Activated T-helper 17 cell treated with anti-CD3 and anti-CD28 coated beads, Interleukin-2, amount 50 U/mL, for 72 hours (primary cell): ENCODE results near the gene PTCHD1. TPM values are rescaled to one million over a fixed set of nuclear protein-coding genes. Genes with fewer than 3 reads are reported as not detected.

Experiments used
- ATAC-seq: fragments of 150-1000 bp; cut with Tn5 transposase; replicated peaks from 2 replicates; pipeline ENCODE4 v1.10.0; 2021; ENCODE audit warnings: mild to moderate bottlenecking, moderate library complexity
- H3K27ac Mint-ChIP-seq: one replicate; pipeline ENCODE4 v1.8.0; 2022; ENCODE audit warnings: mixed read lengths
- H3K27me3 Mint-ChIP-seq: one replicate; pipeline ENCODE4 v1.8.0; 2022; ENCODE audit warnings: mixed read lengths
- H3K36me3 Mint-ChIP-seq: one replicate; pipeline ENCODE4 v1.8.0; 2022; ENCODE audit warnings: low read depth, mild to moderate bottlenecking, mixed read lengths
- H3K4me1 Mint-ChIP-seq: one replicate; pipeline ENCODE4 v1.8.0; 2022; ENCODE audit warnings: mixed read lengths
- H3K4me3 Mint-ChIP-seq: one replicate; pipeline ENCODE4 v1.8.0; 2022; ENCODE audit warnings: mild to moderate bottlenecking, mixed read lengths
- H3K9me3 Mint-ChIP-seq: one replicate; pipeline ENCODE4 v1.8.0; 2022; ENCODE audit warnings: mixed read lengths
- total RNA-seq, 2 donors: library from RNA; stranded (reverse); gene quantifications; one replicate each; pipeline ENCODE4 v1.2.3, GENCODE V29; 2022

PTCHD1 gene
- total RNA-seq, 2 donors from 2014 or later: 0.03 TPM; not detected in 1

DNA sequence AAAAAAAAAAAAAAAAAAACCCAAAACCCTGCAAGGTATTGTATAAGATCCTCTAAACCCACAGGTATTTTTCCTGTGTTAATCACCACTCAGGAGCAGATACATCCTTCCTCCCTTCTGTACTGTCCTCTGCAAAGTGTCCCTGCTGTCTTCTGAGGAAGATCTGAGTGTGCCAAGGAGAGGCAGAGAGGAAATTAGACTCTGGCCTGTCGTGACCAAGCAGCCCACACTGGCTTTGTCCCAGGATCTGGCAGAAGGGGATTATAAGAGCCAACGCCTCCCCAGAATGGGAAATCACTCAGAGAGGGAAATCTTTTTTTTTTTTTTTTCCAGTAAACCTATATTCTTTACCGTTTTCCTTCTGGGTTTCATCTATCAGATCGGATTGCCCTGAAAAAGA is 39.6 kb downstream of the PTCHD1 start:
- Mint-ChIP-seq H3K9me3 (no peaks in the 10 kb centered on the region), H3K4me3 (no peak overlapping the region), H3K36me3 (no peaks in the 10 kb centered on the region), H3K27me3 (no peaks in the 10 kb centered on the region), H3K27ac (no peak overlapping the region), H3K4me1 (no peaks in the 10 kb centered on the region)
- ATAC-seq: no peak

DNA sequence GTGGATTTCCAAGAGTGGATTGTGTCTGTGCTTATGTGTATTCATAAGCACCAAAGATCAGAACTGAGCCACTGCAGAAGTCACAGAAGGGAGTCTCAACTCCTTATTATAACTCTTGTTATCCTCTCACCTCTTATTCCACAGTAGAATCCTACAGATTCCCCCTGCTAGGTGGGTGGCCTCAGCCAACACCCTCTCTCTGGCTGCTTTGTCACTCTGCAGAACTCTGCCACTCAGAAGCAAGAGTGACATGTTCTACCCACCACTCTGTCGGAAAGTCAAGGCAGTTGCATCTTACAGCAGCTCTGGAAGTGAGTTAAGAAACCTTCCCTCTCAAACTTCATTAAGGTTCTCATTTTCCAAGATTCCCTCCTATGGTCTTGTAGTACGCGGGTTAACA is 41.9 kb downstream of the PTCHD1 start:
- no peak for ATAC-seq
- no peaks in the 10 kb centered on the region for H3K9me3 Mint-ChIP-seq
- H3K27ac Mint-ChIP-seq: no peak overlapping the region
- H3K4me3 Mint-ChIP-seq: no peak overlapping the region
- peaks cover 3% of the 10 kb centered on the region for H3K27me3 Mint-ChIP-seq
- H3K36me3 Mint-ChIP-seq: no peaks in the 10 kb centered on the region
- no peaks in the 10 kb centered on the region for H3K4me1 Mint-ChIP-seq

DNA sequence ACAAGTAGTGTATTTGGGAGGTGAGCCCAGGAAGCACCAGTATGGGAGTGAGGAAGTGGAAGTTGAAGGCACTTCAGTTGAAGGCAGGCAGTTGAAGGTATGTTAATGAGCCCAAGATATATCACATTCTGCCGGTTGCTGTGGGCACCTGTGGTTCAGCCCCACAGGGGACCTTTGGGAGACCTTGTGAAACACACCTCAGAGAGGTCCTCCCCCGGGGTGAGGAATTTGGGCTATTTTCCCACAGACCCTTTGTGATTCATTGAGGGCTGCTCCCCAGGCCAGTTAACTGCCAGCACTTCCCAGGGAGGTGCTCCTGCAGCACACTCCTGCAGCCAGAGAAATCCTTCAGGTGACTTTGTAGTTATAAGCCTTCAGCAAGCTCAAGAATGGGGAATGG is 45.9 kb downstream of the PTCHD1 start:
- Mint-ChIP-seq H3K4me3 (no peak overlapping the region), H3K9me3 (no peaks in the 10 kb centered on the region), H3K4me1 (no peaks in the 10 kb centered on the region), H3K27me3 (peaks cover 7% of the 10 kb centered on the region), H3K27ac (no peak overlapping the region), H3K36me3 (no peaks in the 10 kb centered on the region)
- no peak for ATAC-seq

DNA sequence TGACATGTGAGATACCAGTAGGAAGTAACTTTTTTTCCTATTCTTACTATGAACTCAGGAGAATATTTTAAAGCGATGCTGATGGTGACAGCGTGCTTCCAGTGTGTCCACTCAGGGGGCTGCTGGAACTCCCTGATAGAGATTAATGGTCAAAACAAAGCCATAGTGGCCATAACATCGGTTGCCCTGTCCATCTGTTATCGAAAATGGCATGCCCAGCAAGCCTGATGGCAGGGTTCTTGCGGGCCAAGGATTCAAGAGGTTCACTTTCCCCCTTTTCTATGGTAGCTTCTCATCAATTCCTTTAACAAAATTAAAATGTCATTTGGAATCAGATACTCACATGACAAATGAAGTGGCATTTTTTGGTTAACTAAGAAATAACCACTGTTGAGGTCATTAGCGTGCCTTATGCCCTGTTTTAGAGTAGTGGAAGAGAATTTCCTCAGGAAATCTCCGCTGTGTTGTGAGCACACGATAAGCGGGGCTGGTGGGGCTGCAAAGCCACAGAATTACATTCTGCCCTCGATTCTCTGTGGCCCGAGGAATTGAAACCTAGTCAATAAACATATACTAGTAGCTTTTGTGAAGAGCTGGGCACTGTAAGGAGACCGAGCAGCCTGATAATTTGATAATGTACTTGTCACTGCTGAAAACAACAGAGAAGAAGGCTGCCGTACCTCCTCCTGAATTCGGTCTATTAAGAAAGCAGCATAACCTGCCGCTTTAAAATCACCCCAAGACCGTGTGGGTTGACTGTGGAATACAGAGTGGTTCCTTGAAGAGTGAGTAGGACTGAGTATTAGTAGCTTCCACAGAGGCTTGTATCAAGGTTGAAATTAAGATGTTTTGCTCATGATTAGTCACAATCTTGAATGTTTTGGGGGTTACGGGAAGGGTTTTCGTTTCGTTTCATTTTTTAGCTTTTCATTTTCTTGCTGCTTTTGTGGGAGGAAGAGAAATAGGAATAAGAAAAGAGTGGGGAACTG is 46.7 kb downstream of the PTCHD1 start:
- H3K9me3 Mint-ChIP-seq: no peaks in the 10 kb centered on the region
- ATAC-seq: no peak
- H3K27me3 Mint-ChIP-seq: peaks cover 7% of the 10 kb centered on the region
- H3K4me3 Mint-ChIP-seq: no peak overlapping the region
- H3K4me1 Mint-ChIP-seq: no peaks in the 10 kb centered on the region
- no peak overlapping the region for H3K27ac Mint-ChIP-seq
- no peaks in the 10 kb centered on the region for H3K36me3 Mint-ChIP-seq

DNA sequence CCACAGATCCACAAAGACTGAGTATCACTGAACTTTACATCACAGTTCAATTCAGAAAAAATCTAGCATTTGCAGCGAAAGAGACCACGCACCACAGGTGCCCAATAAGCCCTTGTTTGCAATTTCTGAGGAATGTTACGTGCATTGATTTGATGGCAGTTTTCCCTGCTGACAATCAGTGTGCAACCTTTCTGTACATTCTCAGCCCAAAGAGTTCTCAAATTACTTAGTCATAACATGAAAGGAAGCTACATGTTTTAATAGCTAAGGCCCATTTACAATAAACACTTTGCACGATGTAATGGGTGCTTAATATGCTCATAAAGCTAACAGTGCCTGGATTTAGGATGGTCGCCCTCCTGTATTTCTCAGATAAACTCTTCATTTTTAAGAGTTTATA is 47.9 kb downstream of the PTCHD1 start:
- Mint-ChIP-seq H3K4me3 (no peak overlapping the region), H3K4me1 (no peaks in the 10 kb centered on the region), H3K9me3 (no peaks in the 10 kb centered on the region), H3K36me3 (no peaks in the 10 kb centered on the region), H3K27me3 (peaks cover 7% of the 10 kb centered on the region), H3K27ac (no peak overlapping the region)
- no peak for ATAC-seq

DNA sequence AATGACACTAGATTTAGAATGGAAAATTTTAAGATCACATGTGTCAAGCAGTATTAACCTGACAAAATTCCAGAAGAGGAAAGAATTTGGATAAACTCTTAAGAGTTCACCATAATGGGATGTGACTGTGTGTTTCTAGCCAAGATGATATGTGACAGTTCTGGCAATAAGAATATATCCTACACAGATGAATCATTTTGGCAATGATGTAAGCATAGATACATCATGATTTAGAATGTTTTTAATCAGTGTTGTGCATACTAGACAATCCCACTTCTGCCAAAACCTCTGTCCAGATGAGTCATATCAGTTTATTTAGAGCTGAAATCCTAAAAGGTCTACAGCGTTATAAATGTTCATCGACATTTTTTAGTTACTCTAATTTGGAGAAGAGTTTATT is 48.8 kb downstream of the PTCHD1 start:
- H3K4me3 Mint-ChIP-seq: no peak overlapping the region
- H3K9me3 Mint-ChIP-seq: no peaks in the 10 kb centered on the region
- no peak overlapping the region for H3K27ac Mint-ChIP-seq
- H3K4me1 Mint-ChIP-seq: no peaks in the 10 kb centered on the region
- no peaks in the 10 kb centered on the region for H3K36me3 Mint-ChIP-seq
- ATAC-seq: no peak
- peaks cover 7% of the 10 kb centered on the region for H3K27me3 Mint-ChIP-seq

DNA sequence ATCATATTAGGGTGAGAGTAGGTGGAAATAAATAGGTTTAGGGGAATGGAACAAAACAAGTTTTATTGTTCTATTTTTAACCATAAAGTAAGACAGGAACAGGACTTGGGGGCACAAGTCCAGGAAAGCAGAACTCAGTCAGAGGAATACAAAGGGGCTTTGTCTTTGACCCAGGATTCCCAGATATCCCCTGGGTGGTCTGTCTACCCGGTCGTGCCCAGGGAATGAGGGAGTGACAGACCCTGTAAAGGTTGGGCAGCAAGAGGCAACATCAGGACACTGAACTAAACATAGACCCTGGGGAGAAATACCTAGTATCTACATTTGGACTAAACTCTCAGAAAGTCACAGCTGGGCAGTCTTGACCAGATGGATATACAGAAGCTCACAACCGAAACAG is 50.6 kb downstream of the PTCHD1 start:
- no peak overlapping the region for H3K4me3 Mint-ChIP-seq
- no peak for ATAC-seq
- no peaks in the 10 kb centered on the region for H3K9me3 Mint-ChIP-seq
- no peak overlapping the region for H3K27ac Mint-ChIP-seq
- no peaks in the 10 kb centered on the region for H3K4me1 Mint-ChIP-seq
- H3K27me3 Mint-ChIP-seq: peaks cover 5% of the 10 kb centered on the region
- H3K36me3 Mint-ChIP-seq: no peaks in the 10 kb centered on the region

DNA sequence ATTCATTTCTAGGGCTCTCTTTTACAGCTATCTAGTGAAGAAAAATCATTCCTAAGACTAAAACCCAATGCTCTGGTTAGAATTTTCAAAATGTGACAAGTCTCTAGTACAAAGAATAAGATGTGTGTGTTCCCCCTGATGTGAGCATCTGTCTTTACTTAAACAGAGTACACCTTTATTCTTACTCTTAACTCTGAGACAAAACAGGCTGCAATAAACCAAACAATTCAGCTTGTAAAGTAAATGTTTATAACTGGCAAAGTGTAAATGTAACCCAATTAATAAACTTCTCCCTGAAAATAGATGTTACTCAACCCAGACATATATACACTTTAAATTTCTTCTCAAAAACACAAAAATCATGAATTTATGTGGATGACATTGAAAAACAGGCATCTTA is 51.6 kb downstream of the PTCHD1 start:
- H3K36me3 Mint-ChIP-seq: no peaks in the 10 kb centered on the region

DNA sequence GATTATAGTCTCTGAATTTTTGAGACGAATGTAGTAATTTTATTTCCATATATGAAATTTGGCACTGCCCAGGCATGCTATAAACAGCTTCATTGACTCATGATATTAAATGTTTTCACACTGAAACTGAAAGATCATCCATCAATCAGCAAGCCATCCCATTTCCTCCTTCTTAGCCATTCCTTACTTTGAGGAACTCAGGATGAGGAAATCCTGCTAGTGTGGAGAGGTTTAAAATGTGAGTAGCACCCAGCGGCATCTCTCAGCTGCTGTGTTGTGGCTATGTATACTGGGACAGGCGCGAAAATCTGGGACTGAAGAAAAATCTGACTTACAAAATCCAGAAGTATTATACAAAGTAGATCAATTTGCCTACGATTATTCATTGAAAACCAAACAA is 52.1 kb downstream of the PTCHD1 start:
- Mint-ChIP-seq H3K4me3 (no peak overlapping the region), H3K27me3 (peaks cover 2% of the 10 kb centered on the region), H3K4me1 (no peaks in the 10 kb centered on the region), H3K9me3 (no peaks in the 10 kb centered on the region), H3K36me3 (no peaks in the 10 kb centered on the region), H3K27ac (no peak overlapping the region)
- no peak for ATAC-seq

More for the DNA sequence above, 51.6 kb downstream of the PTCHD1 start:
- H3K27me3 Mint-ChIP-seq: peaks cover 3% of the 10 kb centered on the region
- no peak for ATAC-seq
- H3K9me3 Mint-ChIP-seq: no peaks in the 10 kb centered on the region
- H3K4me1 Mint-ChIP-seq: no peaks in the 10 kb centered on the region
- H3K27ac Mint-ChIP-seq: no peak overlapping the region
- no peak overlapping the region for H3K4me3 Mint-ChIP-seq

DNA sequence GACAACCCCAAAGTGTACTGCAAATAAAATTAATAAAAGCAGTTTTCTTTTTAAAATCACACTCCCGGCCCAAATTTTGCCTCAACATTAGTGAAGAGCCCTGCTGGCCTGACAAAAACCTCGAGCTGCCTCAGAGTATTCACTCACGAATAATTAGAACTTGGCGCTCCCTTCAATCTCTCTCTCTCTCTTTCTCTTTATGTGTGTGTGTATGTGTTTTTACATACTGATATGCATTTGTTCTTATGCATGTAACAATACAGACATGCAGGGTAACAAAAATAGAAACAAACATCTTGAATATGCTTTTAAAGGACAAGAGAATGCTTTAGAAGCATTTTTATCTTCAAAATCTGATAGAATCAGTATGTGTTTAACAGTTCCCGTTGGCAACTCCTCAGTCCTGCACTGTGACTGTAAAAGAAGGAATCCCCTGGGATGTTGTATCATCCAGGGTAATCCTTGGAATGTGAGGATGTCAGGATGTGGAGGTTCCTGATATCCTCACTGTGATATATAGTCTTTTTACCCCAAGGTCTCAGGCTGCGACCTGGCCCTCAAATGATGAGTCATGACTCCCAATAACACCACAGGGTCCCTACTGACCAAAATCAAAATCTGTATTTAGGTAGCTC is 53.0 kb downstream of the PTCHD1 start:
- Mint-ChIP-seq H3K27ac (no peak overlapping the region), H3K27me3 (no peaks in the 10 kb centered on the region), H3K36me3 (no peaks in the 10 kb centered on the region), H3K4me1 (no peaks in the 10 kb centered on the region), H3K4me3 (no peak overlapping the region), H3K9me3 (no peaks in the 10 kb centered on the region)
- ATAC-seq: no peak

DNA sequence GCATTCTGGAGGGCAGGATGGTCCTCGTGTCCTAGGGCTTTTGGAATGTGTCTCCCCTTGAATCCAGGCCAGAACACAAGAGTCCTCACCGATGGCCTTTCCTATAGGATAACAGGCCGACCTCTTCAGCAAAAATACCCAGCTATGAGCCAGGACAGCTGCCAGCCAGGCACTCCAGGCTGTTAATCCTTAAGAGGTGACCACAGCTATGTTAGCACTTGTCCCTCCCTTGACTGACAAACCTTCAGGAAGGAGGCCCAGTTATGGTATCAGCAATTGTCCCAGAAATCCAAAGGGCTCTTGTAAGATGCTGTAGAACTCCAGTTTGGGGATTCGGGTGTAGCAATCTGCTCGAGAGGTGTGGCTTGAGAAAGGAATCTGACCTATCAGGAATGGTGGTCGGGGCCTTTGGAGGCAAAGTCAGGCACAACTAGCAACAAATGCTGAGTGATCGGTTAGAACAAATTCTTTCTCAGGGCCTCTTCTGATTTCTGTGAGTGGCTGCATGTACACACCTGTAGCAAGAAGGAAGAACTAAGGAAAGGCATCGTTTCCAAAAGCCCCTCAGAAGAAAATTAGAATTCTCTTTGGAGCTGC is 54.6 kb downstream of the PTCHD1 start:
- no peaks in the 10 kb centered on the region for H3K36me3 Mint-ChIP-seq
- no peaks in the 10 kb centered on the region for H3K9me3 Mint-ChIP-seq
- H3K27ac Mint-ChIP-seq: no peak overlapping the region
- no peaks in the 10 kb centered on the region for H3K4me1 Mint-ChIP-seq
- H3K4me3 Mint-ChIP-seq: no peak overlapping the region
- ATAC-seq: no peak
- H3K27me3 Mint-ChIP-seq: no peaks in the 10 kb centered on the region

DNA sequence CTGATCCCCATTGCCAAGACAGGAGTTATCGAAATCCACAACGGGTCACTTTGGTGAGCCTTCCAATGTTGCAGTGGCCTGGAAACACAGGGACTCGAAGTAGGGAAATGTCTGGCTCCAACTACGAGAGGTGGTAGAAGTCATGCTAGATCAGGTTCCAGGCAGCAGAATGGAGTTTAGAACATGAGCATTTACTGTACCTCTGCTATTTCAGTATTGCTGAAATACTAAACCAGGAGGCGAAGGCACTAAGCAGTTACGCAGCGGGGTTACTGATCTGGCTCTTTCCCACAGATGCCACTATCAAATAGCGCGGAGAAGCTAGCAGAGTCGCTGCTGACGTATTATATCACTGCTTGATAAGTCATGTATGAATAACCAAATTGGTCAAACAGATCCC is 56.3 kb downstream of the PTCHD1 start:
- Mint-ChIP-seq H3K4me3 (no peak overlapping the region), H3K4me1 (no peaks in the 10 kb centered on the region), H3K27me3 (no peaks in the 10 kb centered on the region), H3K36me3 (no peaks in the 10 kb centered on the region), H3K9me3 (no peaks in the 10 kb centered on the region), H3K27ac (no peak overlapping the region)
- no peak for ATAC-seq

DNA sequence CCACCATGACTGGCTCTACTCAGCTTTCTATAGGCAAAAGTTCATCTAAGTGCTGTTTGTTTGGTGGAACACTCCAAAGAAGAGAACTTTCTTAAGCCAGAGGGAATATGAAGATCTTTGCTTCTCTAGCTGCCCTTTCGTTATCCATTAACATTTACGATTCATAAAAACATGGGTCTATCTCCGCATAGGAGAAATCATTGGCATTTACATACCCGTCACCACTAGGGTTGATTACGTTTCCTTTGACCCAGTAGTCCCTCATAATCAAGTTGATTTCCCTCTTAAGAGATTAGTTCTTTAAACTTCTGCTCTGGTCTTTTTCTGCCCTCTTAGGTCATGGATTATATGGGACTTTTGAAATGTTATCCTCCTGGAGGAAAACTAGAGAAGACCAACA is 57.5 kb downstream of the PTCHD1 start:
- Mint-ChIP-seq H3K4me3 (no peak overlapping the region), H3K36me3 (no peaks in the 10 kb centered on the region), H3K27ac (no peak overlapping the region), H3K4me1 (no peaks in the 10 kb centered on the region), H3K9me3 (no peaks in the 10 kb centered on the region), H3K27me3 (no peaks in the 10 kb centered on the region)
- ATAC-seq: no peak

DNA sequence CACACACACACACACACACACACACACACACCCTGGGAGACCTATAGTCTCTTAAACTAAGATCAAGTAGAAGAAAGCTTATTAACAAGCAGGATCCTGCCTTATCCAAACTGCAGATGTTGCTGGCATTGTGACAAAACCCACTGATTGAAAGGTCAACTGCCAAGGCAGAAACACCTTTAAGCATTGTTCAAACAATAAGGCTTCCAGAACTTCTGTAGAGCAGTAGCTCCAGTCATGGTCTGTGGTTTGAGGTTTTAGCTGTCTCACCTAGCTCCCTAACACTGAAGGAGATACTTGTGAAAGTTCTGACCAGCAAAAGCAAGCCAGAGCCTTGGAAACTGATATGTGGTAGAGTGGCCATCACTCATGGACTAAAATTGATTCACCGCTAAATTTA is 59.8 kb downstream of the PTCHD1 start:
- ATAC-seq: no peak
- Mint-ChIP-seq H3K27ac (no peak overlapping the region), H3K27me3 (no peaks in the 10 kb centered on the region), H3K4me1 (no peaks in the 10 kb centered on the region), H3K9me3 (no peaks in the 10 kb centered on the region), H3K4me3 (no peak overlapping the region), H3K36me3 (no peaks in the 10 kb centered on the region)

DNA sequence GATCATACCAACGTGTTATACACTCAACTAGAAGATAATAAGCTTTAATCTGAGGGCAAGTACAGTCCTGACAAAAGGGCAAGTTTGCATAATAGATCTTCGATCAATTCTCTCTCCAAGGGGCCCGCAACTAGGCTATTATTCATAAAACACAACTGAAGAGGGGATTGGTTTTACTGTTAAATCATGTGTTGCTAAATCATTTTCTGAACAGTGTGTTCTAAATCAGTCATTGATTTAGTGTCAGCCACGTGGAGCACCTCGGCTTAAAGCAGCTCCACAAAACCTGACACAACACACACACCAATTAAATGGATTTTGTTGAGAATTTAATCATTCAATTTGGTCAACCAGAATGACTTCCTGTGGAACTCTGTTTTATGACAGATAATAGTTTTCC is 61.6 kb downstream of the PTCHD1 start:
- Mint-ChIP-seq H3K27me3 (no peaks in the 10 kb centered on the region), H3K9me3 (no peaks in the 10 kb centered on the region), H3K4me1 (no peaks in the 10 kb centered on the region), H3K4me3 (no peak overlapping the region), H3K27ac (no peak overlapping the region), H3K36me3 (no peaks in the 10 kb centered on the region)
- no peak for ATAC-seq
